Esophagus squamous epithelium (tissue), 5 donors: Measurements from ENCODE around the gene HOTAIR. TPM values are rescaled to one million over a fixed set of nuclear protein-coding genes. Genes with fewer than 3 reads are reported as not detected.
A peak's percentile ranks its signal among the peaks of the same experiment; 100 is the strongest.

Experiments
- DNase-seq: peaks from one replicate; lab custom pipeline; 2025; lab: John Stamatoyannopoulos, UW
- H3K27ac ChIP-seq, 4 donors: fragments of 200-600 bp; sonication (generic); one replicate each; pipeline ENCODE4 v1.5.1; 2016 to 2019; ENCODE audit warnings: mild to moderate bottlenecking in 1 of 4
- H3K27me3 ChIP-seq, 4 donors: fragments of 200-600 bp; sonication (generic); 1 replicate in 3 of 4; 2 replicates in 1 of 4; pipeline versions ENCODE4 v1.5.1 to v1.6.0; 2017 to 2021; ENCODE audit warnings: antibody characterized with exemption in 1 of 4
- H3K36me3 ChIP-seq, 3 donors: fragments of 200-600 bp; sonication (generic); one replicate each; pipeline ENCODE4 v1.5.1; 2016 to 2019
- H3K4me1 ChIP-seq, 3 donors: fragments of 200-600 bp; sonication (generic); one replicate each; pipeline ENCODE4 v1.5.1; 2017 to 2019
- H3K4me3 ChIP-seq, 4 donors: fragments of 200-600 bp; sonication (generic); 1 replicate in 3 of 4; 2 replicates in 1 of 4; pipeline ENCODE4 v1.5.1; 2016 to 2019; ENCODE audit warnings: mild to moderate bottlenecking in 2 of 4, moderate library complexity in 1 of 4
- H3K9me3 ChIP-seq, 3 donors: fragments of 200-600 bp; sonication (generic); one replicate each; pipeline ENCODE4 v1.5.1; 2016 to 2019
- CTCF ChIP-seq, 6 experiments: fragments of 450-650 bp in 4 of 6; fragments of 200-600 bp in 2 of 6; sonication (generic) in 2 of 6; IDR thresholded peaks; one replicate each; pipeline ENCODE4 v1.5.1; 2016 to 2019; ENCODE audit warnings: antibody characterized with exemption in 6 of 6, mild to moderate bottlenecking in 4 of 6, moderate library complexity in 4 of 6
- POLR2A ChIP-seq, 4 donors: fragments of 450-650 bp; IDR thresholded peaks; one replicate each; pipeline ENCODE4 v1.6.1; 2017; ENCODE audit warnings: antibody characterized with exemption in 4 of 4, mild to moderate bottlenecking in 4 of 4, moderate library complexity in 3 of 4
- WGBS, 2 donors: methylation state at CpG; one replicate each; pipeline ENCODE4 v1.1.5; 2018; 5-methylcytosine and 5-hydroxymethylcytosine counted together
- intact Hi-C: fragments of 100-400 bp; cut with DNase I; formaldehyde crosslinking; loops from one replicate; pipeline ENCODE4 v1.15.0; 2022
- total RNA-seq, 4 donors: library from RNA; depleted of rRNA; stranded (reverse); fragments of >200 nt; gene quantifications; one replicate each; pipeline ENCODE4 v1.1.0, GENCODE V29; 2016
- donor health status: DM: yes; HTN: yes; CAD: no.

The HOTAIR gene
- not detected for total RNA-seq

- no peak for TF ChIP-seq CTCF (IDR thresholded peaks at IDR 0.05)
- TF ChIP-seq POLR2A (IDR thresholded peaks at IDR 0.05): no peak
- WGBS, 2 donors: 4 to 9% methylated on average over 16 to 30 of the region's 63 CpGs
- Histone ChIP-seq H3K36me3 (no peaks in the 10 kb centered on the region), H3K4me3 (peak within 1 kb of the TSS; percentile 4 to 56 (median 30)), H3K27ac (no peak within 1 kb of the TSS), H3K27me3 (peaks cover 31 to 100% (median 89%) of the 10 kb centered on the region in 4 donors), H3K4me1 (peaks cover 20 to 34% (median 20%) of the 10 kb centered on the region in 3 donors), H3K9me3 (no peaks in the 10 kb centered on the region)
- intact Hi-C loops: no loop called here
- no peak for DNase-seq
Observed at GRCh38 chr12:53974084-53975063, at the start of gene HOTAIR. TSS of gene HOTAIR (minus strand) at chr12:53974954.

- no peak overlapping the region for H3K4me3 ChIP-seq
- no peak for DNase-seq
Observed at GRCh38 chr12:54024127-54024526, 49.4 kb upstream of the HOTAIR start.

GRCh38 chr12:54022960-54023884, 48.5 kb upstream of the HOTAIR start:
- Histone ChIP-seq H3K27ac (no peak overlapping the region), H3K4me3 (no peak overlapping the region), H3K36me3 (no peaks in the 10 kb centered on the region), H3K9me3 (no peaks in the 10 kb centered on the region), H3K27me3 (peaks cover 0 to 100% (median 20%) of the 10 kb centered on the region in 4 donors), H3K4me1 (peaks cover 0 to 33% (median 0%) of the 10 kb centered on the region in 3 donors)
- TF ChIP-seq POLR2A (IDR thresholded peaks at IDR 0.05): no peak
- TF ChIP-seq CTCF (IDR thresholded peaks at IDR 0.05): no peak
- 48 to 64% methylated on average over 8 of the region's 8 CpGs for WGBS, 2 donors
- DNase-seq: no peak
- intact Hi-C loops: no loop called here

More at GRCh38 chr12:54024127-54024526, 49.4 kb upstream of the HOTAIR start:
- no peak overlapping the region for H3K27ac ChIP-seq
- 40 to 75% methylated on average over 3 to 9 of the region's 17 CpGs for WGBS, 2 donors
- peaks cover 0 to 34% (median 0%) of the 10 kb centered on the region in 3 donors for H3K4me1 ChIP-seq
- intact Hi-C loops: no loop called here
- H3K9me3 ChIP-seq: no peaks in the 10 kb centered on the region
- H3K27me3 ChIP-seq: peaks cover 0 to 100% (median 22%) of the 10 kb centered on the region in 4 donors
- no peaks in the 10 kb centered on the region for H3K36me3 ChIP-seq
- no peak for TF ChIP-seq POLR2A (IDR thresholded peaks at IDR 0.05)
- TF ChIP-seq CTCF (IDR thresholded peaks at IDR 0.05): no peak

GRCh38 chr12:54021432-54022013, 46.8 kb upstream of the HOTAIR start:
- H3K27me3 ChIP-seq: peaks cover 0 to 100% (median 14%) of the 10 kb centered on the region in 4 donors
- peak overlapping the region in 2 of 4 donors; percentile 5 to 35 for H3K4me3 ChIP-seq
- H3K4me1 ChIP-seq: peaks cover 3 to 44% (median 5%) of the 10 kb centered on the region in 3 donors
- no peak overlapping the region for H3K27ac ChIP-seq
- DNase-seq: no peak
- 9 to 27% methylated on average over 8 to 15 of the region's 16 CpGs for WGBS, 2 donors
- TF ChIP-seq POLR2A (IDR thresholded peaks at IDR 0.05): no peak
- peak in 2 of 6 experiments; percentile 8 to 30 for TF ChIP-seq CTCF (IDR thresholded peaks at IDR 0.05)
- no peaks in the 10 kb centered on the region for H3K36me3 ChIP-seq
- no peaks in the 10 kb centered on the region for H3K9me3 ChIP-seq
- intact Hi-C loops: no loop called here
